Measurements from ENCODE around the gene OOEP.
"Not testable (repeated sequence)": the region's sequence is repeated elsewhere in the genome, so short reads cannot be mapped to it uniquely, and the experiment has no call there.

OOEP gene

GRCh38 chr6:73369563-73369962, at the start of gene OOEP:
OOEP (minus strand) TSS chr6:73369897; CDS start chr6:73369792, 105 bp downstream.
- Histone ChIP-seq H3K9me3 (ENCODE audit: control insufficient read depth, insufficient read depth, low read length) (peaks cover 3% of the 10 kb centered on the region; the same call in 1 of the 2 replicates), H3K27me3 (ENCODE audit: control insufficient read depth, insufficient read depth, low read length) (no peaks in the 10 kb centered on the region), H3K27ac (ENCODE audit: low read depth, low read length) (no peak within 1 kb of the TSS), H3K9ac (ENCODE audit: low read depth, low read length) (no peak within 1 kb of the TSS), H3K4me1 (ENCODE audit: control insufficient read depth, insufficient read depth, low read length) (peaks cover 5% of the 10 kb centered on the region; the same call in 1 of the 2 replicates), H3K4me3 (ENCODE audit: low read depth, low read length) (no peak within 1 kb of the TSS), H3K36me3 (ENCODE audit: control insufficient read depth, insufficient read depth, low read length) (no peaks in the 10 kb centered on the region)

- no peak overlapping the region for H3K9ac ChIP-seq (ENCODE audit: low read depth, low read length)
- no peak overlapping the region for H3K27ac ChIP-seq (ENCODE audit: low read depth, low read length)
- H3K4me1 ChIP-seq (ENCODE audit: control insufficient read depth, insufficient read depth, low read length): no peaks in the 10 kb centered on the region
- no peaks in the 10 kb centered on the region for H3K36me3 ChIP-seq (ENCODE audit: control insufficient read depth, insufficient read depth, low read length)
- H3K4me3 ChIP-seq (ENCODE audit: low read depth, low read length): no peak overlapping the region
- no peaks in the 10 kb centered on the region for H3K27me3 ChIP-seq (ENCODE audit: control insufficient read depth, insufficient read depth, low read length)
- no peaks in the 10 kb centered on the region for H3K9me3 ChIP-seq (ENCODE audit: control insufficient read depth, insufficient read depth, low read length)
Measured at GRCh38 chr6:73418081-73418741, 48.5 kb upstream of the OOEP start.

- Histone ChIP-seq H3K9ac (ENCODE audit: low read depth, low read length) (no peak overlapping the region), H3K27ac (ENCODE audit: low read depth, low read length) (no peak overlapping the region), H3K36me3 (ENCODE audit: control insufficient read depth, insufficient read depth, low read length) (no peaks in the 10 kb centered on the region), H3K27me3 (ENCODE audit: control insufficient read depth, insufficient read depth, low read length) (no peaks in the 10 kb centered on the region), H3K4me1 (ENCODE audit: control insufficient read depth, insufficient read depth, low read length) (no peaks in the 10 kb centered on the region), H3K4me3 (ENCODE audit: low read depth, low read length) (no peak overlapping the region), H3K9me3 (ENCODE audit: control insufficient read depth, insufficient read depth, low read length) (no peaks in the 10 kb centered on the region)
Measured at GRCh38 chr6:73413102-73413501, 43.4 kb upstream of the OOEP start.

GRCh38 chr6:73409395-73409794, 39.7 kb upstream of the OOEP start:
- Histone ChIP-seq H3K9ac (ENCODE audit: low read depth, low read length) (no peak overlapping the region), H3K4me1 (ENCODE audit: control insufficient read depth, insufficient read depth, low read length) (no peaks in the 10 kb centered on the region), H3K9me3 (ENCODE audit: control insufficient read depth, insufficient read depth, low read length) (no peaks in the 10 kb centered on the region), H3K27ac (ENCODE audit: low read depth, low read length) (no peak overlapping the region), H3K36me3 (ENCODE audit: control insufficient read depth, insufficient read depth, low read length) (no peaks in the 10 kb centered on the region), H3K27me3 (ENCODE audit: control insufficient read depth, insufficient read depth, low read length) (no peaks in the 10 kb centered on the region), H3K4me3 (ENCODE audit: low read depth, low read length) (no peak overlapping the region)

- no peak overlapping the region for H3K27ac ChIP-seq (ENCODE audit: low read depth, low read length)
- no peaks in the 10 kb centered on the region for H3K4me1 ChIP-seq (ENCODE audit: control insufficient read depth, insufficient read depth, low read length)
- H3K27me3 ChIP-seq (ENCODE audit: control insufficient read depth, insufficient read depth, low read length): no peaks in the 10 kb centered on the region
- no peak overlapping the region for H3K4me3 ChIP-seq (ENCODE audit: low read depth, low read length)
- no peak overlapping the region for H3K9ac ChIP-seq (ENCODE audit: low read depth, low read length)
- no peaks in the 10 kb centered on the region for H3K36me3 ChIP-seq (ENCODE audit: control insufficient read depth, insufficient read depth, low read length)
- no peaks in the 10 kb centered on the region for H3K9me3 ChIP-seq (ENCODE audit: control insufficient read depth, insufficient read depth, low read length)
Measured at GRCh38 chr6:73400656-73401055, 31.0 kb upstream of the OOEP start.

- H3K27ac ChIP-seq (ENCODE audit: low read depth, low read length): no peak overlapping the region
- no peak overlapping the region for H3K4me3 ChIP-seq (ENCODE audit: low read depth, low read length)
- H3K27me3 ChIP-seq (ENCODE audit: control insufficient read depth, insufficient read depth, low read length): no peaks in the 10 kb centered on the region
- H3K36me3 ChIP-seq (ENCODE audit: control insufficient read depth, insufficient read depth, low read length): no peaks in the 10 kb centered on the region
- no peaks in the 10 kb centered on the region for H3K4me1 ChIP-seq (ENCODE audit: control insufficient read depth, insufficient read depth, low read length)
- H3K9me3 ChIP-seq (ENCODE audit: control insufficient read depth, insufficient read depth, low read length): no peaks in the 10 kb centered on the region
- H3K9ac ChIP-seq (ENCODE audit: low read depth, low read length): no peak overlapping the region
Measured at GRCh38 chr6:73395875-73396274, 26.2 kb upstream of the OOEP start.

- Histone ChIP-seq H3K4me1 (ENCODE audit: control insufficient read depth, insufficient read depth, low read length) (no peaks in the 10 kb centered on the region), H3K27me3 (ENCODE audit: control insufficient read depth, insufficient read depth, low read length) (no peaks in the 10 kb centered on the region), H3K4me3 (ENCODE audit: low read depth, low read length) (no peak within 1 kb of the TSS), H3K9me3 (ENCODE audit: control insufficient read depth, insufficient read depth, low read length) (no peaks in the 10 kb centered on the region), H3K27ac (ENCODE audit: low read depth, low read length) (no peak within 1 kb of the TSS), H3K9ac (ENCODE audit: low read depth, low read length) (no peak within 1 kb of the TSS), H3K36me3 (ENCODE audit: control insufficient read depth, insufficient read depth, low read length) (no peaks in the 10 kb centered on the region)
Measured at GRCh38 chr6:73394577-73395354, 25.1 kb upstream of the OOEP start, which contains the start of gene DDX43. DDX43 (plus strand) TSS chr6:73394828; CDS start chr6:73394906, 78 bp downstream.

- Histone ChIP-seq H3K9ac (ENCODE audit: low read depth, low read length) (no peak overlapping the region), H3K27ac (ENCODE audit: low read depth, low read length) (no peak overlapping the region), H3K4me1 (ENCODE audit: control insufficient read depth, insufficient read depth, low read length) (peaks cover 7% of the 10 kb centered on the region; the same call in 1 of the 2 replicates), H3K27me3 (ENCODE audit: control insufficient read depth, insufficient read depth, low read length) (no peaks in the 10 kb centered on the region), H3K4me3 (ENCODE audit: low read depth, low read length) (no peak overlapping the region), H3K9me3 (ENCODE audit: control insufficient read depth, insufficient read depth, low read length) (no peaks in the 10 kb centered on the region), H3K36me3 (ENCODE audit: control insufficient read depth, insufficient read depth, low read length) (no peaks in the 10 kb centered on the region)
Measured at GRCh38 chr6:73393278-73393677, 23.6 kb upstream of the OOEP start.

GRCh38 chr6:73392188-73392587, 22.5 kb upstream of the OOEP start:
- H3K9me3 ChIP-seq (ENCODE audit: control insufficient read depth, insufficient read depth, low read length); H3K36me3 ChIP-seq (ENCODE audit: control insufficient read depth, insufficient read depth, low read length); H3K9ac ChIP-seq (ENCODE audit: low read depth, low read length); H3K4me3 ChIP-seq (ENCODE audit: low read depth, low read length); H3K27me3 ChIP-seq (ENCODE audit: control insufficient read depth, insufficient read depth, low read length); H3K4me1 ChIP-seq (ENCODE audit: control insufficient read depth, insufficient read depth, low read length); H3K27ac ChIP-seq (ENCODE audit: low read depth, low read length): not testable (repeated sequence)

- H3K4me3 ChIP-seq (ENCODE audit: low read depth, low read length): no peak overlapping the region
- H3K27me3 ChIP-seq (ENCODE audit: control insufficient read depth, insufficient read depth, low read length): no peaks in the 10 kb centered on the region
- H3K36me3 ChIP-seq (ENCODE audit: control insufficient read depth, insufficient read depth, low read length): no peaks in the 10 kb centered on the region
- H3K9me3 ChIP-seq (ENCODE audit: control insufficient read depth, insufficient read depth, low read length): no peaks in the 10 kb centered on the region
- no peak overlapping the region for H3K9ac ChIP-seq (ENCODE audit: low read depth, low read length)
- H3K27ac ChIP-seq (ENCODE audit: low read depth, low read length): no peak overlapping the region
- peaks cover 8% of the 10 kb centered on the region; the same call in 1 of the 2 replicates for H3K4me1 ChIP-seq (ENCODE audit: control insufficient read depth, insufficient read depth, low read length)
Measured at GRCh38 chr6:73391675-73392074, 22.0 kb upstream of the OOEP start.

GRCh38 chr6:73389854-73390253, 20.2 kb upstream of the OOEP start:
- peaks cover 8% of the 10 kb centered on the region; the same call in 1 of the 2 replicates for H3K4me1 ChIP-seq (ENCODE audit: control insufficient read depth, insufficient read depth, low read length)
- no peak overlapping the region for H3K4me3 ChIP-seq (ENCODE audit: low read depth, low read length)
- no peaks in the 10 kb centered on the region for H3K36me3 ChIP-seq (ENCODE audit: control insufficient read depth, insufficient read depth, low read length)
- no peak overlapping the region for H3K9ac ChIP-seq (ENCODE audit: low read depth, low read length)
- H3K9me3 ChIP-seq (ENCODE audit: control insufficient read depth, insufficient read depth, low read length): no peaks in the 10 kb centered on the region
- no peak overlapping the region for H3K27ac ChIP-seq (ENCODE audit: low read depth, low read length)
- H3K27me3 ChIP-seq (ENCODE audit: control insufficient read depth, insufficient read depth, low read length): no peaks in the 10 kb centered on the region

Data from HUES48 (cell line).